ENCODE results near the gene RUSC1. TPM values are rescaled to one million over a fixed set of nuclear protein-coding genes. Genes with fewer than 3 reads are reported as not detected.

Gene RUSC1
- total RNA-seq, 2 donors from 2014 or later: 68.4 to 113 TPM

DNA sequence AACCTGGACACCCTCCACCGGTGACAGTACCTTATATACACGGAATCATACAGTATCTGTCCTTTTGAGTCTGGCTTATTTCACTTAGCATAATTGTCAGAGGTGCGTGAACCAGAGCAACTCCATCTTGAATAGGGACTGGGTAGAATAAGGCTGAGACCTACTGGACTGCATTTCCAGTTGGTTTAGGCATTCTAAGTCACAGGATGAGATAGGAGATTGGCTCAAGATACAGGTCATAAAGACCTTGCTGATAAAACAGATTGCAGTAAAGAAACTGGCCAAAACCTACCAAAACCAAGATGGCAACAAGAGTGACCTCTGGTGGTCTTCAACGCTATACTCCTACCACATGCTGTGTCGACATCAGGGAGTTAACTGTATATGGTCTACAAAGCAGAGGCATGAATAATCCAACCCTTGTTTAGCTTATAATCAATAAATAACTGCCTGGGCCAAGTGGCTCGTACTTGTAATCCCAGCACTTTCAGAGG, 13.4 kb upstream of the RUSC1 start:
- no peak overlapping the region for H3K4me3 ChIP-seq
- DNase-seq: no peak
- H3K27ac ChIP-seq: peak overlapping the region; percentile 84
- no peak overlapping the region for H3K9ac ChIP-seq (ENCODE audit: low read depth in 2 of 2, low read length in 2 of 2)
- H3K4me1 ChIP-seq: peaks cover 3% of the 10 kb centered on the region
- H3K36me3 ChIP-seq: no peaks in the 10 kb centered on the region
- no peaks in the 10 kb centered on the region for H3K27me3 ChIP-seq
- intact Hi-C loops (cut with DNase I): no loop called here
- no peaks in the 10 kb centered on the region for H3K9me3 ChIP-seq
- TF ChIP-seq, protein P1, sequence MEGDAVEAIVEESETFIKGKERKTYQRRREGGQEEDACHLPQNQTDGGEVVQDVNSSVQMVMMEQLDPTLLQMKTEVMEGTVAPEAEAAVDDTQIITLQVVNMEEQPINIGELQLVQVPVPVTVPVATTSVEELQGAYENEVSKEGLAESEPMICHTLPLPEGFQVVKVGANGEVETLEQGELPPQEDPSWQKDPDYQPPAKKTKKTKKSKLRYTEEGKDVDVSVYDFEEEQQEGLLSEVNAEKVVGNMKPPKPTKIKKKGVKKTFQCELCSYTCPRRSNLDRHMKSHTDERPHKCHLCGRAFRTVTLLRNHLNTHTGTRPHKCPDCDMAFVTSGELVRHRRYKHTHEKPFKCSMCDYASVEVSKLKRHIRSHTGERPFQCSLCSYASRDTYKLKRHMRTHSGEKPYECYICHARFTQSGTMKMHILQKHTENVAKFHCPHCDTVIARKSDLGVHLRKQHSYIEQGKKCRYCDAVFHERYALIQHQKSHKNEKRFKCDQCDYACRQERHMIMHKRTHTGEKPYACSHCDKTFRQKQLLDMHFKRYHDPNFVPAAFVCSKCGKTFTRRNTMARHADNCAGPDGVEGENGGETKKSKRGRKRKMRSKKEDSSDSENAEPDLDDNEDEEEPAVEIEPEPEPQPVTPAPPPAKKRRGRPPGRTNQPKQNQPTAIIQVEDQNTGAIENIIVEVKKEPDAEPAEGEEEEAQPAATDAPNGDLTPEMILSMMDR (IDR thresholded peaks at IDR 0.05): peak; percentile 22

DNA sequence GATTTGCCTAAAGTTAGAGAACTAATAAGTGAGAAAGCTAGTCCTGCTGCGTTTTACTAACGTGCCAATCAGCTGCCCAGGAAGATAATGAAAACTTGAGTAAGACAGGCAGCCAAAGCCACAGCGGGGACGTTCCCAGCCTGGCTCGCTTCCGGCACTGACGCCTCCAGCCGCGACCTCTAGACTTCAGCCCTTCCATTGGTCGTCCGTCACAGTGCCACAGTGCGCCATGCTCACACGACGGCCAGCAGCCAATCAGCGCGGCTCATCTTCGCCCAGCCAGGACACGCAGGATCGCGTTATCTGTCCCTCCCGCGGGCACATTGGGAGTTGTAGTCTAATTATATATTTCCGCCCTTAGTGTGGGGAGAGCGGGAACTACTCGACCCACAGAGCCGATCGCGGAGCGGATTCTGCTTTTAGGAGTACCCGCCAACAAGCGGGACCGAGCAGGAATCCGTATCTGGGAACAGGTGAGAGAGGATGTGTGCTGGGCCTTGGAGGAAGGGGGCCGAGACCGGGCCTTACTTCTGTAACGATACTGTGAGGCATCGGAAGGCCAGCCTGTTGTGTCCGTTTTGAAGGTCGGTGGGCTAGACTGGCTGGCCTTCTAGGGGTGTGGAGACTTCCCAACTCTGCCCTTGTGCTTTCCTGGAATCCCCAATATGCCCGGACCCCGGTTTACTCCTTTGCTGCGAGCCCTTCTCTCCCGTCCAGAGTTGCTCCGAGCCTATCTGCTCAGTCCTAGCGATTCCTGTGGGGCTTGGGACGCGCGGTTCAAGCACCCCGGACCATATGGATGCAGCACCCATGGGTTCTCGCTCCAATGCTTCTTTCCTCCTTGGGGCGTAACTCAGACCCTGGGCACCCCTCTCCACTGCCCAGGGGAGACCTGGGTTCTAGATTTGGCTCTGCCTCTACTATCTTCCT, 11.9 kb upstream of the RUSC1 start, which contains the start of gene FDPS:
Gene FDPS (plus strand): TSS at position 374 of the 930 bp plus-strand sequence. CDS start 924 bp downstream, outside the sequence.
- Histone ChIP-seq H3K27me3 (no peaks in the 10 kb centered on the region), H3K9ac (ENCODE audit: low read depth in 2 of 2, low read length in 2 of 2) (peak within 1 kb of the TSS; percentile 78 to 96), H3K27ac (peak within 1 kb of the TSS; percentile 84), H3K36me3 (no peaks in the 10 kb centered on the region), H3K4me3 (peak within 1 kb of the TSS; percentile 49), H3K4me1 (peaks cover 3% of the 10 kb centered on the region), H3K9me3 (no peaks in the 10 kb centered on the region)
- TF ChIP-seq, protein P1 (IDR thresholded peaks at IDR 0.05): no peak
- DNase-seq: peak; percentile 99
- intact Hi-C loops (cut with DNase I): no loop called here

DNA sequence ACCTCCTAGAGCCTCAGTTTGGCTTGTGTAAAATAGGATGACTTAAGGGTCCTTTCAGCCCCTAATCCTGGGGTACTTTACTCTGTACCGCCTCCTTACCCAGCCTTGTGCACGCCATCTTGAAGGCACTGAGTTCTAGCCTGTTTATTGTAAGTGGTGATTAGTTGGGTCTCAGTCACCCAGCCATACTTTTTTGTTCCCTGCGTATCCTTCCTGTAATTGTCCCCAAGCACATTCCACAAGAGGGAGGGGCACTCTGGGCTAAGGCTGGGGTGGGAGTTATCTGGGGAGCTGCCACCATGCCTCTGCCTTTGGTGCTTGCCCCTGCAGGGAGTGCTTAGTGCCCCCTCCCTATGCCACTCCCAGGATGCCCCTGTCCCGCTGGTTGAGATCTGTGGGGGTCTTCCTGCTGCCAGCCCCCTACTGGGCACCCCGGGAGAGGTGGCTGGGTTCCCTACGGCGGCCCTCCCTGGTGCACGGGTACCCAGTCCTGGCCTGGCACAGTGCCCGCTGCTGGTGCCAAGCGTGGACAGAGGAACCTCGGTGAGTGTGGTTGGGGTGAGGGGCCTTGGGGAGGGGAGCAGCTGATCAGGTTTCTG, 11.2 kb upstream of the RUSC1 start:
- intact Hi-C loops (cut with DNase I): no loop called here

DNA sequence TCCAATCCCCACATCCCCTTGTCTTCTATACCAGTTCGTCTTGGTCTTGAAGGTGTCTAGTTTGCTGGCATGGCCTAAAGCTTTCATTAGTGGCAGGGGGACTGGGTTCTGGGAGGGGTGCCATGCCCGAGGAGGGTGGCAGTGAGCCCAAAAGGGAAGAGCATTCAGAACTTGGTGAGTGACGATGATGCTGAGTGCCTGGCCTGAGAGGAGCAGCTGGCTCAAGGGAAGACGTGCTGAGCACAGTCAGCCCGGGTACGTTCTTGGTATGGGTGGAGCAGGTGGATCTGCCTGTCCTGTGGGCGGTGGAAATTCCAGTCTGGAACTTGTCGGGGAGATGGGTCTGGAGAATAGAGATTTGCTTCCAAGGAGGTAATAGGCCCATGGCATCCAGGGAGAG, 7.4 kb upstream of the RUSC1 start:
- Histone ChIP-seq H3K27me3 (no peaks in the 10 kb centered on the region), H3K4me3 (no peak overlapping the region), H3K36me3 (no peaks in the 10 kb centered on the region), H3K27ac (no peak overlapping the region), H3K9me3 (no peaks in the 10 kb centered on the region), H3K4me1 (peaks cover 3% of the 10 kb centered on the region), H3K9ac (ENCODE audit: low read depth in 2 of 2, low read length in 2 of 2) (no peak overlapping the region)
- DNase-seq: no peak
- intact Hi-C loops (cut with DNase I): no loop called here
- TF ChIP-seq, protein P1 (IDR thresholded peaks at IDR 0.05): no peak

More for the DNA sequence above, 11.2 kb upstream of the RUSC1 start:
- no peaks in the 10 kb centered on the region for H3K27me3 ChIP-seq
- H3K9ac ChIP-seq (ENCODE audit: low read depth in 2 of 2, low read length in 2 of 2): peak overlapping the region; percentile 78 to 96
- peaks cover 3% of the 10 kb centered on the region for H3K4me1 ChIP-seq
- H3K9me3 ChIP-seq: no peaks in the 10 kb centered on the region
- TF ChIP-seq, protein P1 (IDR thresholded peaks at IDR 0.05): no peak
- peak; percentile 53 for DNase-seq
- H3K4me3 ChIP-seq: peak overlapping the region; percentile 49
- peak overlapping the region; percentile 83 for H3K27ac ChIP-seq
- H3K36me3 ChIP-seq: no peaks in the 10 kb centered on the region

DNA sequence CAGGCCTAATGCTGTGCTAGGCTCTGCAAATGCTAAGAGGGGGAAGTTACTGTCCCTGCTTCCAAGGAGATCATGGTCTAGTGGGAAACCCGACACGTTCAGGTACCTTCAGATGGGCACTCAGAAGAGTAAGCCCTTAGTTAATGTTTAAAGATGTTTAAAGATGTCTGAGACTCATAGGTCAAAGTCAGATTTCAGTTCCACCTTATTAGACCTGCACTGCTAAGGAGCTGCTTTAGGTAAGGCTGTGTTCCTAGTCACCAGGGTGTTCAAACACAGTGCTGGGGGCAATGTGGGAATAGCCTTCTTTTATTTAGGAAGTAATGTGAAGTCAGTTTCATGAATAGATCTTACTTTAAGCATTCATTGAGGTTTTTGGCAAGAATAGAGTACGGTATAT, 3.8 kb upstream of the RUSC1 start:
- TF ChIP-seq, protein P1 (IDR thresholded peaks at IDR 0.05): no peak
- H3K4me3 ChIP-seq: no peak overlapping the region
- peaks cover 7% of the 10 kb centered on the region for H3K4me1 ChIP-seq
- H3K27ac ChIP-seq: peak overlapping the region; percentile 6
- no peak for DNase-seq
- no peaks in the 10 kb centered on the region for H3K36me3 ChIP-seq
- intact Hi-C loops (cut with DNase I): no loop called here
- no peak overlapping the region for H3K9ac ChIP-seq (ENCODE audit: low read depth in 2 of 2, low read length in 2 of 2)
- no peaks in the 10 kb centered on the region for H3K9me3 ChIP-seq
- no peaks in the 10 kb centered on the region for H3K27me3 ChIP-seq

Data from colonic mucosa (tissue), 4 donors.